GM19467 (cell line): ENCODE results near the gene CDC14A.
"Not testable (repeated sequence)": the region's sequence is repeated elsewhere in the genome, so short reads cannot be mapped to it uniquely, and the experiment has no call there.

Experiments used
- ATAC-seq: cut with Tn5 transposase; IDR thresholded peaks from one replicate; pipeline ENCODE4 v1.9.1; 2021; ENCODE audit warnings: mild to moderate bottlenecking, moderate library complexity; ENCODE audit not compliant: unreplicated experiment

CDC14A gene

GRCh38 chr1:100352267-100353070 lies at the start of gene CDC14A:
Gene CDC14A (plus strand): TSS chr1:100352506. CDS start chr1:100352955, 449 bp downstream.
- ATAC-seq, result peak; percentile 52

GRCh38 chr1:100302739-100303138 lies 49.6 kb upstream of the CDC14A start:
- ATAC-seq, result no peak

GRCh38 chr1:100304227-100304626 lies 48.1 kb upstream of the CDC14A start:
- no peak for ATAC-seq

- no peak for ATAC-seq
Observed at GRCh38 chr1:100304921-100305320, 47.4 kb upstream of the CDC14A start.

- ATAC-seq, result no peak
Observed at GRCh38 chr1:100305954-100306353, 46.4 kb upstream of the CDC14A start.

- ATAC-seq, result no peak
Observed at GRCh38 chr1:100306735-100307313, 45.5 kb upstream of the CDC14A start.

GRCh38 chr1:100308777-100309176 lies 43.5 kb upstream of the CDC14A start:
- ATAC-seq, result no peak

- ATAC-seq, result no peak
Observed at GRCh38 chr1:100309863-100310262, 42.4 kb upstream of the CDC14A start.

- ATAC-seq, result no peak
Observed at GRCh38 chr1:100313382-100313781, 38.9 kb upstream of the CDC14A start.

GRCh38 chr1:100316622-100317021 lies 35.7 kb upstream of the CDC14A start:
- ATAC-seq, result no peak

- no peak for ATAC-seq
Observed at GRCh38 chr1:100320311-100321099, 31.8 kb upstream of the CDC14A start.

GRCh38 chr1:100321100-100321493 lies 31.2 kb upstream of the CDC14A start:
- ATAC-seq, result no peak

GRCh38 chr1:100321506-100321905 lies 30.8 kb upstream of the CDC14A start:
- no peak for ATAC-seq

GRCh38 chr1:100322436-100323211 lies 29.7 kb upstream of the CDC14A start:
- peak; percentile 65 for ATAC-seq

GRCh38 chr1:100323419-100324106 lies 28.7 kb upstream of the CDC14A start:
- no peak for ATAC-seq

GRCh38 chr1:100325415-100326324 lies 26.6 kb upstream of the CDC14A start:
- ATAC-seq, result no peak

GRCh38 chr1:100326325-100326670 lies 26.0 kb upstream of the CDC14A start:
- not testable (repeated sequence) for ATAC-seq

- no peak for ATAC-seq
Observed at GRCh38 chr1:100328133-100328532, 24.2 kb upstream of the CDC14A start.

- not testable (repeated sequence) for ATAC-seq
Observed at GRCh38 chr1:100331146-100331545, 21.2 kb upstream of the CDC14A start.
